KMS-11 (cell line): ENCODE results near the gene MICAL2.

Source experiments
- H2AFZ ChIP-seq: fragments of 200-600 bp; sonication (generic); 2 replicates; pipeline ENCODE4 v1.6.1; 2016; ENCODE audit warnings: antibody characterized with exemption, mixed run types, low read depth
- H3K27ac ChIP-seq: fragments of 200-600 bp; sonication (generic); 2 replicates; pipeline ENCODE4 v1.6.1; 2016; ENCODE audit warnings: mild to moderate bottlenecking, mixed run types
- H3K27me3 ChIP-seq: fragments of 200-600 bp; sonication (generic); 2 replicates; pipeline ENCODE4 v1.6.1; 2017; ENCODE audit warnings: mild to moderate bottlenecking, low read depth, mixed run types, moderate library complexity; ENCODE audit not compliant: insufficient read depth
- H3K36me3 ChIP-seq: fragments of 200-600 bp; sonication (generic); 2 replicates; pipeline ENCODE4 v1.6.1; 2017; ENCODE audit warnings: mild to moderate bottlenecking, mixed run types; ENCODE audit not compliant: insufficient read depth
- H3K4me1 ChIP-seq: fragments of 200-600 bp; sonication (generic); 2 replicates; pipeline ENCODE4 v1.6.1; 2016; ENCODE audit warnings: mild to moderate bottlenecking, low read depth, mixed run types; ENCODE audit not compliant: poor library complexity, severe bottlenecking
- H3K4me2 ChIP-seq: fragments of 200-600 bp; sonication (generic); 2 replicates; pipeline ENCODE4 v1.7.0; 2016; ENCODE audit warnings: mild to moderate bottlenecking, mixed run types
- H3K4me3 ChIP-seq: fragments of 200-600 bp; sonication (generic); IDR thresholded peaks from 2 replicates; pipeline ENCODE4 v1.6.1; 2017; ENCODE audit warnings: low read depth, low read length, mixed read lengths; ENCODE audit not compliant: insufficient read depth
- H3K79me2 ChIP-seq: fragments of 200-600 bp; sonication (generic); 2 replicates; pipeline ENCODE4 v1.6.1; 2016; ENCODE audit warnings: low read depth, mixed run types; ENCODE audit not compliant: insufficient read depth
- H3K9ac ChIP-seq: fragments of 200-600 bp; sonication (generic); 2 replicates; pipeline ENCODE4 v1.6.1; 2016; ENCODE audit warnings: mild to moderate bottlenecking, mixed run types
- H4K20me1 ChIP-seq: fragments of 200-600 bp; sonication (generic); 2 replicates; pipeline ENCODE4 v1.6.1; 2016; ENCODE audit warnings: mild to moderate bottlenecking, mixed run types; ENCODE audit not compliant: insufficient read depth
- CTCF ChIP-seq: fragments of 200-600 bp; sonication (generic); conservative IDR thresholded peaks from 2 replicates; pipeline ENCODE4 v1.6.1; 2017; ENCODE audit warnings: low read depth, mild to moderate bottlenecking, antibody characterized with exemption, low read length, moderate library complexity, mixed read lengths

Gene MICAL2

GRCh38 chr11:12259956-12260355, 149.6 kb downstream of the MICAL2 start:
- no peak overlapping the region for H3K4me3 ChIP-seq
- TF ChIP-seq CTCF = no peak
- H3K36me3 ChIP-seq = no peaks in the 10 kb centered on the region
- H3K27me3 ChIP-seq = no peaks in the 10 kb centered on the region
- no peak overlapping the region for H3K9ac ChIP-seq
- H3K4me2 ChIP-seq = no peak overlapping the region
- H3K4me1 ChIP-seq = no peaks in the 10 kb centered on the region
- no peaks in the 10 kb centered on the region for H4K20me1 ChIP-seq
- H2AFZ ChIP-seq = no peak overlapping the region
- no peak overlapping the region for H3K27ac ChIP-seq
- H3K79me2 ChIP-seq = no peaks in the 10 kb centered on the region

DNA sequence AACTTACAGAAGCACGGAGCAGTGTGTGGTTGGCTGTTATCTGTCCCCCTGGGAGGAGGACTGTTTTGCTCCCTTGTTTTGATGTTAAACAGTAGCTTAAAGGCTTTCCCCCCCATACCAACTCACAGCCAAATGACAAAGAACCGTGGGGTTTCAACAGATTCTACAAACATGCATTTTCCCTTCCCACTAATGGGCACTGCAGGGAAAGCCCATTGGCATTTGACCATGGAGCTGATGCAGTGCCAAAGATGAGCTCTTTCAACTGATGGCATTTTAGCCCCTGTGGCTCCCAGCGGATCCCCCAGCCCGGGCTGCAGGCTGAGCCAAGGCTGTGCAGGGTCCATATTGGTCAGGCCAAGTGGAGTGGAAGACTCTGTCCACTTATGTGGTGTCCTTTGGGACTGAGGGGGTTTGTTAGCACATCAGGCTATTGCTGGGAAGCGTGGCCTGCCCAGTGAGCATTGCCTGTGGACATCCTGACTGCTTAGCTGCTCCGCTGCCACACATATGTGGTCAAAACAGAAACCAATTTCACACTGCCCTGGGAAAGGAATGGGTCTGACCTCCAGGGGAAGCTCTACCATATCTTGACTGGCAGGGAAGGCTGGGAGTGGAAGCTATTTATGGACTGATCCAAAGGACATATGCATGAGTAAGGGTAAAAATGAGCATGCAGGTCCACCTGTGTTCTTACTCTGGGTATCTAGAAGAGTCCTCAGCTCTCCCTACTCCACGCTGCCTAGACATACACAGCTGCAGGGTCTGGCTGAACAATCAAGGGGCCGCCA, 150.5 kb downstream of the MICAL2 start:
- Histone ChIP-seq H3K27ac (no peak overlapping the region), H3K79me2 (no peaks in the 10 kb centered on the region), H2AFZ (no peak overlapping the region), H3K36me3 (no peaks in the 10 kb centered on the region), H4K20me1 (no peaks in the 10 kb centered on the region), H3K27me3 (no peaks in the 10 kb centered on the region), H3K4me2 (no peak overlapping the region), H3K4me3 (no peak overlapping the region), H3K9ac (no peak overlapping the region), H3K4me1 (no peaks in the 10 kb centered on the region)
- no peak for TF ChIP-seq CTCF

DNA sequence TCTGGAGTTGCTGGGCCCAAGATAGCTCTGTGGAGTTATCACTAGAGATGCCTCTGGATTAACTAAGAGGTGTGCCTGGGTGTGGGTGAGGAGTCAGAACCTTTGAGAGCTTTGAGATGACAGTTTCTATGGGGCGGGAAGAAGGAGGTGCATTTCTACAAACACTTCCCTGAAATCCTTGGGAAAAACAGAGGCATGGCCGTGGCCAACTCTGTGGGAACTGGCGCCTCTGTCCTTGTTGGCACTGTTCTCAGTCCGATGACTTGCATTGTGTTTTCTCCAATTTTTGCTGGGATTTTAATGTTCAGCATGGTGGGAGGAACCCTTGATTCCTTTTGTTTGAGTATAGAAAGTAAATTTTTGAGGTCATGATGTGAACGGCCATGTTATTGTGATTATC, 151.2 kb downstream of the MICAL2 start:
- H3K27me3 ChIP-seq = no peaks in the 10 kb centered on the region
- no peaks in the 10 kb centered on the region for H4K20me1 ChIP-seq
- no peak overlapping the region for H3K27ac ChIP-seq
- no peaks in the 10 kb centered on the region for H3K36me3 ChIP-seq
- TF ChIP-seq CTCF = no peak
- no peaks in the 10 kb centered on the region for H3K79me2 ChIP-seq
- no peaks in the 10 kb centered on the region for H3K4me1 ChIP-seq
- H2AFZ ChIP-seq = no peak overlapping the region
- H3K4me3 ChIP-seq = no peak overlapping the region
- no peak overlapping the region for H3K4me2 ChIP-seq
- H3K9ac ChIP-seq = no peak overlapping the region

- Histone ChIP-seq H3K4me3 (no peak overlapping the region), H3K27ac (no peak overlapping the region), H3K4me2 (no peak overlapping the region), H3K9ac (no peak overlapping the region), H2AFZ (no peak overlapping the region), H3K36me3 (no peaks in the 10 kb centered on the region), H3K79me2 (no peaks in the 10 kb centered on the region), H3K27me3 (no peaks in the 10 kb centered on the region), H4K20me1 (no peaks in the 10 kb centered on the region), H3K4me1 (no peaks in the 10 kb centered on the region)
- no peak for TF ChIP-seq CTCF
These were observed 152.8 kb downstream of the MICAL2 start for GRCh38 chr11:12263141-12263693.
